ENCODE measurements around the gene TNFRSF25. TPM values are rescaled to one million over a fixed set of nuclear protein-coding genes. Genes with fewer than 3 reads are reported as not detected.
A peak's percentile ranks its signal among the peaks of the same experiment; 100 is the strongest.

Gene TNFRSF25
- total RNA-seq, 1 donor from 2014 or later = 12.6 TPM

GRCh38 chr1:6484826-6485167, 18.8 kb upstream of the TNFRSF25 start:
- intact Hi-C loops (cut with micrococcal nuclease) = no loop called here
- TF ChIP-seq CTCF (IDR thresholded peaks at IDR 0.05; ENCODE audit: borderline replicate concordance) = no peak
- Histone ChIP-seq H3K4me1 (peaks cover 62% of the 10 kb centered on the region), H3K9me3 (replicated peaks) (no peaks in the 10 kb centered on the region), H3K27ac (replicated peaks) (peak overlapping the region; percentile 91), H3K36me3 (no peaks in the 10 kb centered on the region), H3K27me3 (ENCODE audit: low read depth) (peaks cover 17% of the 10 kb centered on the region), H3K4me3 (peak overlapping the region; percentile 73)
- no peak for DNase-seq

- Histone ChIP-seq H3K4me3 (no peak overlapping the region), H3K36me3 (no peaks in the 10 kb centered on the region), H3K27ac (replicated peaks) (peak overlapping the region; percentile 91), H3K4me1 (peaks cover 51% of the 10 kb centered on the region), H3K27me3 (ENCODE audit: low read depth) (peaks cover 17% of the 10 kb centered on the region), H3K9me3 (replicated peaks) (no peaks in the 10 kb centered on the region)
- TF ChIP-seq CTCF (IDR thresholded peaks at IDR 0.05; ENCODE audit: borderline replicate concordance) = no peak
- intact Hi-C loops (cut with micrococcal nuclease) = no loop called here
- no peak for DNase-seq
These were observed 17.8 kb upstream of the TNFRSF25 start for GRCh38 chr1:6483761-6484117.

- no peak for DNase-seq
- no peak for TF ChIP-seq CTCF (IDR thresholded peaks at IDR 0.05; ENCODE audit: borderline replicate concordance)
- Histone ChIP-seq H3K36me3 (no peaks in the 10 kb centered on the region), H3K4me3 (no peak overlapping the region), H3K9me3 (replicated peaks) (no peaks in the 10 kb centered on the region), H3K27me3 (ENCODE audit: low read depth) (peaks cover 17% of the 10 kb centered on the region), H3K4me1 (peaks cover 46% of the 10 kb centered on the region), H3K27ac (replicated peaks) (no peak overlapping the region)
- intact Hi-C loops (cut with micrococcal nuclease) = no loop called here
These were observed 17.2 kb upstream of the TNFRSF25 start for GRCh38 chr1:6483017-6483760.

GRCh38 chr1:6481820-6482219, 15.8 kb upstream of the TNFRSF25 start:
- H3K36me3 ChIP-seq = peaks cover 8% of the 10 kb centered on the region
- no peak for TF ChIP-seq CTCF (IDR thresholded peaks at IDR 0.05; ENCODE audit: borderline replicate concordance)
- H3K4me1 ChIP-seq = peaks cover 32% of the 10 kb centered on the region
- intact Hi-C loops (cut with micrococcal nuclease) = no loop called here
- no peak overlapping the region for H3K4me3 ChIP-seq
- H3K9me3 ChIP-seq (replicated peaks) = no peaks in the 10 kb centered on the region
- H3K27me3 ChIP-seq (ENCODE audit: low read depth) = peaks cover 17% of the 10 kb centered on the region
- DNase-seq = no peak
- H3K27ac ChIP-seq (replicated peaks) = no peak overlapping the region

GRCh38 chr1:6477039-6477820, 11.3 kb upstream of the TNFRSF25 start:
- no peak for TF ChIP-seq CTCF (IDR thresholded peaks at IDR 0.05; ENCODE audit: borderline replicate concordance)
- Histone ChIP-seq H3K4me1 (peaks cover 10% of the 10 kb centered on the region), H3K9me3 (replicated peaks) (no peaks in the 10 kb centered on the region), H3K4me3 (no peak overlapping the region), H3K27ac (replicated peaks) (no peak overlapping the region), H3K27me3 (ENCODE audit: low read depth) (no peaks in the 10 kb centered on the region), H3K36me3 (peaks cover 39% of the 10 kb centered on the region)
- no peak for DNase-seq
- intact Hi-C loops (cut with micrococcal nuclease) = loop anchor here (10.0 kb wide), 1 partner anchor 48 kb away; no protein-coding TSS in a partner anchor
